KOPT-K1 (cell line): ENCODE results near the gene SLC17A2.

Experiments
- H3K27ac ChIP-seq: fragments of 200-600 bp; sonication (generic); 2 replicates; pipeline ENCODE4 v1.5.1; 2016; ENCODE audit warnings: antibody characterized with exemption, mild to moderate bottlenecking, low read depth, low read length; ENCODE audit not compliant: poor library complexity, severe bottlenecking
- H3K36me3 ChIP-seq: fragments of 200-600 bp; sonication (generic); 2 replicates; pipeline ENCODE4 v1.5.1; 2017; ENCODE audit warnings: antibody characterized with exemption, mild to moderate bottlenecking, low read length, moderate library complexity; ENCODE audit not compliant: insufficient read depth
- H3K9me3 ChIP-seq: fragments of 200-600 bp; sonication (generic); 2 replicates; pipeline ENCODE4 v1.5.1; 2017; ENCODE audit warnings: antibody characterized with exemption, low read length, mild to moderate bottlenecking; ENCODE audit not compliant: insufficient read depth, poor library complexity, severe bottlenecking

The SLC17A2 gene, protein sequence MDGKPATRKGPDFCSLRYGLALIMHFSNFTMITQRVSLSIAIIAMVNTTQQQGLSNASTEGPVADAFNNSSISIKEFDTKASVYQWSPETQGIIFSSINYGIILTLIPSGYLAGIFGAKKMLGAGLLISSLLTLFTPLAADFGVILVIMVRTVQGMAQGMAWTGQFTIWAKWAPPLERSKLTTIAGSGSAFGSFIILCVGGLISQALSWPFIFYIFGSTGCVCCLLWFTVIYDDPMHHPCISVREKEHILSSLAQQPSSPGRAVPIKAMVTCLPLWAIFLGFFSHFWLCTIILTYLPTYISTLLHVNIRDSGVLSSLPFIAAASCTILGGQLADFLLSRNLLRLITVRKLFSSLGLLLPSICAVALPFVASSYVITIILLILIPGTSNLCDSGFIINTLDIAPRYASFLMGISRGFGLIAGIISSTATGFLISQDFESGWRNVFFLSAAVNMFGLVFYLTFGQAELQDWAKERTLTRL

DNA sequence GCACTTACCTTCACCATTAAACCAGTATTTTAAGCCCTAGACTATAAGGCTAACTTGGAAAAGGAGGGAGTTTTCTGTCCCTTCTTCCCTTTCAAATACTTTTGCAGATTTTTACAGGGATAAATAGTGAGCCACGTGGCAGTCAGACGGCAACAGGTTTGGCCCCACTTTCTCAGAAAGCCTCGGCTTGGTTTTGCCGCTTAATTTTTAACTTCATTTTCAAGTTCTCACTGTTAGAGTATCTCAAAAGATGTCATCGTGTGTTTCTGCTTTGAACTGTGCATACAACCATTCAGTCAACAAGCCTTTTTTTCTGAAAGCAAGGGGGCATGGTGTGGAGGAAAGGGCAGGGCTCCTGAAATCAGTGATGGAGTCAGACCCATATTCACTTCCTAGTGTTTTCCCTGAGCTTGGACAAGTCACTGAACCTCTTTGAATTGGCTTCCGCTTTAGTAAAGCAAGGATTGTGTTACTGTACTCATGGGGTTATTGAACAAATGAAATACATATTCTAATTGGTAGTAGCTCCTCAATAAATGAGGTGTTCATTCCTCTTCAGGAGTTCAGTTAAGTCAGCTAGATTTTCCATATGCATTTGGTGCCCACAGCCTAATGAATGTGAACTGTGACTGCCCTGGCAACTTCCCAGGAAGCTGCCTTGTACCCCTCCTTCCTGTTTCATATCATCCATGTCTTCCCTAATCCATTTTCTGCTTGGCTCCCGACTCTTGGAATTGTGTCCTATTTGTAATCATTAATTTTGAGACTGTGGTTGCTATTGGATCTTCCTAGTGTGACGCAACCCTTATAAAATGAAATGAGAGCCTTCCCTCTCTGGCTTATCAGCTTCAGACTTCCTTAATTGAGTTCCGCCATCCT is at the start of gene SLC17A2:
Gene SLC17A2, minus strand, starts transcription at position 160 of the 879 bp plus-strand sequence. CDS start 4,895 bp downstream, outside the sequence.
- H3K9me3 ChIP-seq, result no peaks in the 10 kb centered on the region
- H3K27ac ChIP-seq, result no peak within 1 kb of the TSS
- no peaks in the 10 kb centered on the region for H3K36me3 ChIP-seq

DNA sequence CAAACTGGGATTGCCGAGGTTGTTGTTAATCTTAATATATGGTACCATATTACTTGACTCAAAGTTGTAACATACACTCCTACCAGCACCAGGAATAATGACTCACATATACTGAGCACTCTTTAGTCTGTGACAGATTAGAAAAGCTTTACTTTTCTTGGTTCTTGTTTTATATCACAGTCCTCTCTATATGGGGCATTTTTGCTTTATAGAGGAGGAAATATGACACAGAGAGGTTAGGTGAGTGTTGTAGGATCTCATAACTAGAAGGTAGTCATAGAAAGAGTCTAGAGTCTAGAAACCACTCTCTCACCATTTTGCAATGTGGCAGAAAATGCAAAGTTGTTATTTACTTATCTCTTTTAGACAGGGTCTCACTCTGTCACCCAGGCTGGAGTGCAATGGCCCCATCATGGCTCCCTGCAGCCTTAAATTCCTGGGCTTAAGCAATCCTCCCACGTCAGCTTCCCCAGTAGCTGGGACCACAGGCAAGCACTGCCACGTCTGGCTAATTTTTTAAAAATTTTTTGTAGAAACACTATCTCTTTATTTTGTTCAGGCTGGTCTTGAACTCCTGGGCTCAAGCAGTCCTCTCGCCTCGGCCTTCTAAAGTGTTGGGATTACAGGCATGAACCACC is 45.6 kb upstream of the SLC17A2 start:
- Histone ChIP-seq H3K36me3 (peaks cover 79% of the 10 kb centered on the region), H3K27ac (no peak overlapping the region), H3K9me3 (no peaks in the 10 kb centered on the region)

GRCh38 chr6:25973923-25974555 is 43.5 kb upstream of the SLC17A2 start:
- Histone ChIP-seq H3K27ac (no peak overlapping the region), H3K36me3 (peaks cover 95% of the 10 kb centered on the region), H3K9me3 (no peaks in the 10 kb centered on the region)

GRCh38 chr6:25972902-25973301 is 42.4 kb upstream of the SLC17A2 start:
- Histone ChIP-seq H3K9me3 (no peaks in the 10 kb centered on the region), H3K36me3 (peaks cover 99% of the 10 kb centered on the region), H3K27ac (no peak overlapping the region)

DNA sequence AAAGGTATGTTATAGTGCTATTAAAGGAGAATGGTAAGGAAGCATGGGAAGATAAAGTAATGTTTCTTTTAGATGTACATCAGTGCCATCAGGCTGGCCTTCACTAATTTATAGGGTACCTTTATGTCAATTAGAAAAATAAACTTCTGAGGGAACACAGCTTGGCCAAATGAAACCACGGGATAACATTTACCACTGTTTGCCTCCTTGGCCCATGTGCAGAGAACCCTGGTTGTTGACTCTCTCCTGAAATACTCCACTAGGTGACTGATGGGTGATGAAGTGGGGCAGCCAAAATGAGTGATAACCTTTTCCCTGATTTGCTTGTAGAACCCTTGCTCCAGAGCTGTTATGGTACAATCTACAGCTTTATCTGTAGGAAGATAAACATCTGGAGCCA is 41.6 kb upstream of the SLC17A2 start:
- H3K27ac ChIP-seq, result no peak overlapping the region
- H3K36me3 ChIP-seq, result peaks cover 98% of the 10 kb centered on the region
- no peaks in the 10 kb centered on the region for H3K9me3 ChIP-seq

DNA sequence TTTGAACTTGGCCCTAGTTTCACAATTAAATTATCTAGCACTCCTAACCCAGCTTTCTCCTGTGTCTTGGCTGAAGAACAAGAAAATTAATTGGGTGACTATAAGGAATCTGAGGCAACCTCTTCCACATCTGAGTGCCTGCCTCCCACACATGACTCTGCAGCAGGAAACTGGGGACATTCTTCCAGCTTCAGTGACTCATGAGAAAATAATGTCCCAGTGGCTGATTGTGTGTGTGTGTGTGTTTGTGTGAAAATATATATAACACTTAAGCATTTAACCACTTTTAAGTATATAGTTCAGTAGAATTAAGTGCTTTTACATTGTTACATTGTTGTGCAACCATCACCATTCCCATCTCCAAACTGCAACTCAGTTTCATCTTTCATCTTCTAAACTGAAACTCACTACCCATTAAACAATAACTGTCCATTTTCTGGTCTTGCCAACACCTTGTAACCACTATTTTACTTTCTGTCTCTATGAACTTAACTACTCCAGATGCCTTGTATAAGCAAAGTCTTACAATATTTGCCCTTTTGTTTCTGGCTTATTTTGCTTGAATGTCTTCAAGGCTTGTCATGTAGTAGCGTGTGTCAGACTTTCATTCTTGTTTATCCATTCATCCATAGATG is 40.8 kb upstream of the SLC17A2 start:
- Histone ChIP-seq H3K27ac (no peak overlapping the region), H3K9me3 (no peaks in the 10 kb centered on the region), H3K36me3 (peaks cover 98% of the 10 kb centered on the region)

DNA sequence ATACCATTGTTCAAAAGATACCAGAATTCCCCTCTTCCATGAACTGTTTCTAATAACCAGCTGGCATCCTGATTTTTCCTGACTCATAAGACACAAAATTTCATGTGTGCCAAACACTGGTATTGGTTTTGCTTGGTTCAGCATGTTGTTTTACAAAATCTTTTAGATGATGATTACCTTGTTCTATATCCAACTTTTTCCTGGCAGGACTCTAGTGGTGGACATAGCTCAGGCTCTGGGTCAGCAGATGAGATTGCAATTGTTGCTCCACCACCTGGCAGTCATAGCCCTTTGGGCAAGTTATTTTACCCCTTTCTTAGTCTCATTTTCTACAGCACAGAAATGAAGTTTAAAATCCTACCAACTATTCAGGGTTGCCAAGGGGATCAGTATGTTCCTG is 38.3 kb upstream of the SLC17A2 start:
- Histone ChIP-seq H3K9me3 (no peaks in the 10 kb centered on the region), H3K27ac (no peak overlapping the region), H3K36me3 (peaks cover 90% of the 10 kb centered on the region)

DNA sequence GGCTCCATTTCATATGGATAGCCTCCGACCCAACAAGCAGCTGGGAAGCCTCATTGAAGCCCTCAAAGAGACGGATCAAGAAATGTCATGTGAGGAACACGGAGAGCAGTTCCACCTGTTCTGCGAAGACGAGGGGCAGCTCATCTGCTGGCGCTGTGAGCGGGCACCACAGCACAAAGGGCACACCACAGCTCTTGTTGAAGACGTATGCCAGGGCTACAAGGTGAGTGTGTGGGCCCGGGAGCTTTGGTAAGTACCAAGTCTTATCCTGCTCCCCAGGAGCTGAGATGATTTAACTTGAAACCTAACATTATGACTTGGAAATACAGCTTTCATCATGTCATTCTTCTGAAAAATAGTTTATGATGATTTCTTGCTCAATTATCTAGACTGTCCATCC is 36.2 kb upstream of the SLC17A2 start:
- Histone ChIP-seq H3K27ac (no peak overlapping the region), H3K9me3 (no peaks in the 10 kb centered on the region), H3K36me3 (peaks cover 69% of the 10 kb centered on the region)

- Histone ChIP-seq H3K36me3 (peaks cover 53% of the 10 kb centered on the region), H3K9me3 (peaks cover 9% of the 10 kb centered on the region), H3K27ac (no peak overlapping the region)
Observed at GRCh38 chr6:25965058-25965457, 34.6 kb upstream of the SLC17A2 start.

DNA sequence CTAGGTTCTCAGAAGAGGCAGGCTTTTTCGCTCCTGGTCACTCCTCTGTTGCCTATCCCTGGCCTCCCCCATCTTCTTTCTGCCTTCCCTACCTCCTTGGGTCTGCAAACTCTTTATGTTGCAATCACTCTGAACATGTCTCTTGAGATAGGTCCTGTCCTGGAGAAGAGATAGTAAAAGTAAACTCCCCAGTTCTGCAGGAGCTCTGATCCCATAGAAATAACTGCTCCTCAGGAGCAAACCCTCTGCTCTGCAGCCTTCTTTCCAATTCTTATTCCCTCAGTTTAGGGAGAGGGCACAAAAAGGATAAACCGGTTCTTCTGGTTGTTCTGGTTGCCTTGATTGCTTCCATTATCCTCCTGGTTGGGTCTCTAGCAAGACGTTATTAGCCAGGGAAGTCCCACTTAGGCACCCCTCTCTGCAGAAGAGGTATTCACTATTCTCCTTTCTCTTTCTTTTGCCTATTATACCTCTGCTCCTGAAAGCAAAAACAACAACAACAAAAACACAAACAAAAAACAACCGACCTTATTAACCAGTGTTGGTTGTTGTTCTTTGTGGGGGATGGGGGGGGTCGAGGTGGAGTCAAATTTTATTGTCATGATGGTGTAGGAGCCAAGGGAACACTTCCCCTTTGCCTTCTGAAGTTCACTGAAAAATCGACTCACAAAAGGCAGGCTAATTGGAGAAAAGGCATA is 33.1 kb upstream of the SLC17A2 start:
- peaks cover 24% of the 10 kb centered on the region for H3K9me3 ChIP-seq
- peak overlapping the region; percentile 90 for H3K27ac ChIP-seq
- peaks cover 38% of the 10 kb centered on the region for H3K36me3 ChIP-seq

DNA sequence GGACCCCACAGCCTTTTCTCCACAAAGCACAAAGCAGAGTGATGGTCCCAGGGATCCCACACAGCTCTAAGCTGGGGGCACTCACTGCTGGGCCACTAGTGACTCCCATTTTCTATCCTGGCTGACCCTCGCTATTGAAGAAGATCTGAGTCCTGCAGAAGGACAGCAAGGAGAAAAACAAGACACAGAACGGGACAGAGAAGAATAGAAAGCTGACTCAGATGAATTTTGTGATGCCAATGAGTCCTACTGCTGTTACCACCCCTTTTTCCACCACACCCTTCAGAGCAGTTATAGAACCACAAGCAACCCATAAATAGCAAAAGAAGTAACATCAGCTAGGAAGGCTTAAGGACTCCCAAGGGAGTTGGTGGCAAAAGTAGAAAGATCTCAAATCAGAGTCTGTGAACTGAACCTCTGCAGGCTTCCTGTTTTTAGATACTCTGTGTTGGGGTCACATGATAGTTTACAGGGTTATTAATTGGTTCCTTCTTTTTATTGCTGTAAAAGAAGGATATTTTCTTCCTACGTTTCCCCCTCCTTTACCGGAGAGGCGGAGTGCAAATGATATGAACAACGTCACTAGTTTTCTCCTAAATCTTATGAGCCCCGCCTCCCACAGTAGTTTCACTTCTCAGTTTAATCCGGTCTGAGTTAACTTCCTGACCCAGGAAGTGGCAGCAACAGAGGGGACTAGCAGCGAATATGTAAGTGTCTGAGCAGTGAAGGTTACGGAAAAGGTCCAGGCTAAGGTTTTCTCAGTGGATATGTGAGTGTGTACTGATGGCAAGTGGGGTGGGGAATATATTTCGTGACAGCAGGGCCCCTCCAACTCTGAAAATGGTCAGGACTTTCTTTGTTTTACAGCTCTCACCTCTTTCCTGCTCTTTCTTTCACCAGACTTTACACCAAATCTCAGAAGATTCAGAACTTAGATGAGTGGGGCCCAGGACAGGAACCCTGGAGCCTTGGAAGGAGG is 31.9 kb upstream of the SLC17A2 start, which contains the start of gene TRIM38:
Gene TRIM38, plus strand, starts transcription at position 654 of the 979 bp plus-strand sequence. CDS start 3,721 bp downstream, outside the sequence.
- Histone ChIP-seq H3K27ac (peak within 1 kb of the TSS; percentile 90), H3K36me3 (peaks cover 27% of the 10 kb centered on the region), H3K9me3 (peaks cover 27% of the 10 kb centered on the region)

DNA sequence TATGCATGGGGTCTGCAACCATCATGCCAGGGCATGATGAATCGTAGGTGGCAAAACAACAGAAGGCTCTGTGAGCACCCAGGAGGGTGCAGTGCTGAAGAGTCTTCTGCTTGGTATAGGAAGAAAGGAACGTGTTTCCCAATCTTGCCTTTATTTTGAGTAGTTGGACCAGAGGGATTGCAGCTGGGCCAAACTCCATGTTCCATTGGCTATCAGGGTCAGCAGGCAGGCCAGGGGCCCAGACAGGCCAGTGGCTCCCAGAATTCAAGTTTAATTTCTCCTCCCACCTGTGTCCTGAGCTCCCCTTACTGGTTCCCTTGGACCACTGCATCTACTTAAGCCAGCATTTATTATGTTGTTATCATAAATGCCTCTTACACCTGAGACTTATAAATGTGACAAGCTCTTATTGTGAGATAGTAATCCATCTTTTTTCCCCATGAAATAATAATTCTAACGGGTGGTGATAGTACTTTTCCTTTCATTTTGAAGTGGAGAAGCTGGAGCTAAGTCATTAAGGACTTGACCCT is 31.2 kb upstream of the SLC17A2 start:
- Histone ChIP-seq H3K27ac (peak overlapping the region; percentile 90), H3K36me3 (peaks cover 20% of the 10 kb centered on the region), H3K9me3 (peaks cover 27% of the 10 kb centered on the region)
